IPS-20b (cell line): ENCODE data around the gene ACSM4.
"Not testable (repeated sequence)": the region's sequence is repeated elsewhere in the genome, so short reads cannot be mapped to it uniquely, and the experiment has no call there.

Source experiments
- H3K27ac ChIP-seq: one replicate; pipeline ENCODE4 v1.5.1; 2013; ENCODE audit warnings: low read length
- H3K27me3 ChIP-seq: 2 replicates; pipeline ENCODE4 v1.6.1; 2013; ENCODE audit warnings: mild to moderate bottlenecking, low read length, inconsistent platforms; ENCODE audit not compliant: insufficient read depth
- H3K36me3 ChIP-seq: 2 replicates; pipeline ENCODE4 v1.6.1; 2013; ENCODE audit warnings: low read depth, mild to moderate bottlenecking, inconsistent platforms, low read length, moderate library complexity; ENCODE audit not compliant: insufficient read depth
- H3K4me1 ChIP-seq: 2 replicates; pipeline ENCODE4 v1.6.1; 2013; ENCODE audit warnings: mild to moderate bottlenecking, control low read depth, inconsistent platforms, low read length, moderate library complexity; ENCODE audit not compliant: insufficient read depth
- H3K4me3 ChIP-seq: 2 replicates; pipeline ENCODE4 v1.5.1; 2013; ENCODE audit warnings: mild to moderate bottlenecking, low read length, inconsistent platforms
- H3K9ac ChIP-seq: 2 replicates; pipeline ENCODE4 v1.6.1; 2013; ENCODE audit warnings: low read depth, mild to moderate bottlenecking, inconsistent platforms, low read length, moderate library complexity
- H3K9me3 ChIP-seq: 2 replicates; pipeline ENCODE4 v1.6.1; 2013; ENCODE audit warnings: mild to moderate bottlenecking, low read depth, low read length, inconsistent platforms; ENCODE audit not compliant: insufficient read depth

ACSM4 gene, protein sequence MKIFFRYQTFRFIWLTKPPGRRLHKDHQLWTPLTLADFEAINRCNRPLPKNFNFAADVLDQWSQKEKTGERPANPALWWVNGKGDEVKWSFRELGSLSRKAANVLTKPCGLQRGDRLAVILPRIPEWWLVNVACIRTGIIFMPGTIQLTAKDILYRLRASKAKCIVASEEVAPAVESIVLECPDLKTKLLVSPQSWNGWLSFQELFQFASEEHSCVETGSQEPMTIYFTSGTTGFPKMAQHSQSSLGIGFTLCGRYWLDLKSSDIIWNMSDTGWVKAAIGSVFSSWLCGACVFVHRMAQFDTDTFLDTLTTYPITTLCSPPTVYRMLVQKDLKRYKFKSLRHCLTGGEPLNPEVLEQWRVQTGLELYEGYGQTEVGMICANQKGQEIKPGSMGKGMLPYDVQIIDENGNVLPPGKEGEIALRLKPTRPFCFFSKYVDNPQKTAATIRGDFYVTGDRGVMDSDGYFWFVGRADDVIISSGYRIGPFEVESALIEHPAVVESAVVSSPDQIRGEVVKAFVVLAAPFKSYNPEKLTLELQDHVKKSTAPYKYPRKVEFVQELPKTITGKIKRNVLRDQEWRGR

GRCh38 chr12:7303772-7304171 is at the start of gene ACSM4:
ACSM4 (plus strand) TSS chr12:7304072; CDS start chr12:7304332, 260 bp downstream.
- H3K36me3 ChIP-seq, result no peaks in the 10 kb centered on the region
- no peak within 1 kb of the TSS for H3K27ac ChIP-seq
- peaks cover 7% of the 10 kb centered on the region for H3K4me1 ChIP-seq
- H3K9ac ChIP-seq, result no peak within 1 kb of the TSS
- H3K9me3 ChIP-seq, result no peaks in the 10 kb centered on the region
- no peak within 1 kb of the TSS for H3K4me3 ChIP-seq
- H3K27me3 ChIP-seq, result no peaks in the 10 kb centered on the region

DNA sequence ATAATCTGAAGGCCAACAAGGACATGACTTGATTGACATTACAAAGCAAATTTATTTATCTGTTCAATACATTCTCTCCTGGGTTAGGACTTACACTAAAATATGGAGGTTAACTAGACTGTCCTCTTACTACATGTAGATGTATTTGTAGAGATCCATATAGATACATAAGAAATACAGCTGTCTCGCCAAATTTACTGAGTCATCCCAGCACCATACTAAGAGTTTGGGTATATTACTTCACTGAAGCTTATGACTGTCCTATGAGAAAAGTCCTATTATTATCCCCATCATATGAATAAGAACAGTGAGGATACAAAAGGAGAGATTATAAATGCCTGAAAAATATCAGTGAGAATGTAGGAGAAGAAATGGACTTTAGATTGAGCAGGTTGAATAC is 44.8 kb upstream of the ACSM4 start:
- H3K36me3 ChIP-seq, result no peaks in the 10 kb centered on the region
- no peaks in the 10 kb centered on the region for H3K9me3 ChIP-seq
- H3K27ac ChIP-seq, result no peak overlapping the region
- no peaks in the 10 kb centered on the region for H3K4me1 ChIP-seq
- no peaks in the 10 kb centered on the region for H3K27me3 ChIP-seq
- no peak overlapping the region for H3K9ac ChIP-seq
- no peak overlapping the region for H3K4me3 ChIP-seq

DNA sequence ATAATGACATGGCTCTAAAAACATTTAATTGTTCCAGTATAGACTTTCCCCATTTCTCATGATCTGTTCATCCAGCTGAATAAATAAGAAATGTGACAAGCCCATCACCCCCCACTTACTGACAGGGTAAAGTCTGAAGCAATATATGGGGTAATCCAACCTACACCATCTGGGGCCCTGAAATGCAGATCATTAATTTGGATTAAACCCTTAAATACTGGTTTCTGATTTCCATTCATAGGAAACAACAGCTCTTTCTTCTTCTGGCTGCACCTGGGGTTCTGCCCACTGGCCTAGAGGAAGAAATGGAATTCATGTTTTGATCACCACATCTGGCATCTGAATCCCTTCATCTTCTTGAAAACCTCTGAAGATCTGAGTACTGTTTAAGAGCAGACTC is 39.3 kb upstream of the ACSM4 start:
- no peaks in the 10 kb centered on the region for H3K27me3 ChIP-seq
- H3K9me3 ChIP-seq, result no peaks in the 10 kb centered on the region
- no peaks in the 10 kb centered on the region for H3K4me1 ChIP-seq
- H3K4me3 ChIP-seq, result no peak overlapping the region
- H3K36me3 ChIP-seq, result no peaks in the 10 kb centered on the region
- no peak overlapping the region for H3K9ac ChIP-seq
- H3K27ac ChIP-seq, result no peak overlapping the region

DNA sequence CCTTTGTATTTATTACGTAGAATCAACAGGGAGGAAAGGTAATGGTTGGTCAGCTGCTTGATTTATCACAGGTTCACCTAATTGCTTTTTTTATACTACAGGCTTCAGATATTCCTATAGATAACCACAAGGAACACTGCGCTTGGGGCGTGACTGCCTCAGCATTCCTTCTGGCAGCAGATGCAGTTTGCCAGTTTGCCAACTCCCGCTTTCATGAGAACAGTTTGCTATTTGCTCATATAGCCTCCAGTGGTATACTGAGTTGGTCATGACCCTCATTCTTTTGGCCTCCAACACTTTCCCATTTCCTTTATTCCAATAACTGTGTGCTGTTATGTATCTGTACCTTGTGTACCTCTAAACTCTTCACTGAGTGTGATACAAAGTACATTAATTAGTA is 38.6 kb upstream of the ACSM4 start:
- Histone ChIP-seq H3K36me3 (no peaks in the 10 kb centered on the region), H3K9ac (no peak overlapping the region), H3K27ac (no peak overlapping the region), H3K4me1 (no peaks in the 10 kb centered on the region), H3K9me3 (no peaks in the 10 kb centered on the region), H3K4me3 (no peak overlapping the region), H3K27me3 (no peaks in the 10 kb centered on the region)

DNA sequence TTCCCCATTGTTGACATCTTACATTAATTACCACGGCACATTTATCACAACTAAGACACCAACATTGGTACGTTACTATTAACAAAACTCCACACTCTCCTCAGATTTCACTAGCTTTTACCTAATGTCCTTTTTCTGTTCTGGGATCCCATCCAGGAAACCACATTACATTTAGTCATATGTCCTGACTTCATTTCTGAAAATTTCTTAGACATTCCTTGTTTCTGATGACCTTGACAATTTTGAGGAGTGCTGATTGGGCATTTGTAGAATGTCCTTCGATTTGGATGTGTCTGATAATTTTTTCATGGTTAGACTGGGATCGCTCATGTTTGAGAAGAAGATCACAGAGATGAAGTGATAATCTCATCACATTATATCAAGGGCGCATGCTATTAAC is 34.6 kb upstream of the ACSM4 start:
- Histone ChIP-seq H3K9me3 (no peaks in the 10 kb centered on the region), H3K36me3 (no peaks in the 10 kb centered on the region), H3K4me1 (no peaks in the 10 kb centered on the region), H3K9ac (no peak overlapping the region), H3K4me3 (no peak overlapping the region), H3K27me3 (no peaks in the 10 kb centered on the region), H3K27ac (no peak overlapping the region)

- Histone ChIP-seq H3K36me3 (no peaks in the 10 kb centered on the region), H3K9me3 (no peaks in the 10 kb centered on the region), H3K27ac (no peak overlapping the region), H3K4me3 (no peak overlapping the region), H3K27me3 (no peaks in the 10 kb centered on the region), H3K9ac (no peak overlapping the region), H3K4me1 (no peaks in the 10 kb centered on the region)
Observed at GRCh38 chr12:7271893-7272514, 31.9 kb upstream of the ACSM4 start.

GRCh38 chr12:7275482-7275881 is 28.4 kb upstream of the ACSM4 start:
- not testable (repeated sequence) for H3K27me3 ChIP-seq, H3K4me3 ChIP-seq, H3K9ac ChIP-seq, H3K4me1 ChIP-seq, H3K27ac ChIP-seq, H3K9me3 ChIP-seq, H3K36me3 ChIP-seq

- Histone ChIP-seq H3K4me3 (0 out of 2 replicates have a peak overlapping the region, but pooled peaks have one; percentile 6), H3K36me3 (no peaks in the 10 kb centered on the region), H3K4me1 (peaks cover 21% of the 10 kb centered on the region; the same call in 1 of the 2 replicates), H3K27ac (no peak overlapping the region), H3K27me3 (no peaks in the 10 kb centered on the region), H3K9me3 (peaks cover 21% of the 10 kb centered on the region), H3K9ac (no peak overlapping the region)
Observed at GRCh38 chr12:7282844-7283243, 21.0 kb upstream of the ACSM4 start.

DNA sequence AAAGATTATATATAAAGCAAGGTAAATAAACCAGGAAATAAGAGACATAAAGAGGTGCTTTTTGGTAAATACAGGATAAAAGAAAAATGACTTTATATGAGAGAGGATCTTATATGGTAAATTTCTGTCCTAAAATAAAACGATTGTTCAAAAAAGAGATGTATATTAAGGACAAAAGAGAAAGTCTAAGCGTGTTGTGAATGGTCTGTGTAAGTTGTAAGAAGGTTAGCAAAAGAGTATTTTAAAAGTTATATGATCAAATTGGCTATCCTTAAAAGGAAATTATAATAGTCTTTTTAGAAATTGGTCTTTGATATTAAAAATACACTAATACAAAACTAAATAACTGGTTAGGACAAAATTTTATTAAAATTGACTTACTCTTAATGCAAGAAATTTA is 14.1 kb upstream of the ACSM4 start:
- no peak overlapping the region for H3K27ac ChIP-seq
- H3K4me1 ChIP-seq, result peaks cover 3% of the 10 kb centered on the region; the same call in 1 of the 2 replicates
- peaks cover 57% of the 10 kb centered on the region for H3K9me3 ChIP-seq
- H3K36me3 ChIP-seq, result no peaks in the 10 kb centered on the region
- H3K4me3 ChIP-seq, result no peak overlapping the region
- H3K9ac ChIP-seq, result no peak overlapping the region
- no peaks in the 10 kb centered on the region for H3K27me3 ChIP-seq

DNA sequence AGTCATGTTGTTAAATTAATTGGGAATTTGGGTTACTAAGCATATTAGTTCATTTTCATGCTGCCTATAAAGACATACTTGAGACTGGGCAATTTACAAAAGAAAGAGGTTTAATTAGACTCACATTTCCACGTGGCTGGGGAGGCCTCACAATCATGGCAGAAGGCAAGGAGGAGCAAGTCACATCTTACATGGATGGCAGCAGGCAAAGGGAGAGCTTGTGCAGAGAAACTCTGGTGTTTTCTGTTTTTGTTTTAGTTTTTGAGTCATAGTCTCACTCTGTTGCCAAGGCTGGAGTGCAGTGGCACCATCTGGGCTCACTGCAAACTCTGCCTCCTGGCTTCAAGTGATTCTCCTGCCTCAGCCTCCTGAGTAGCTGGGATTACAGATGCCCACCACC is 13.3 kb upstream of the ACSM4 start:
- H3K27ac ChIP-seq, result not testable (repeated sequence)

GRCh38 chr12:7292300-7292699 is 11.6 kb upstream of the ACSM4 start:
- Histone ChIP-seq H3K9ac (no peak overlapping the region), H3K27ac (no peak overlapping the region), H3K36me3 (no peaks in the 10 kb centered on the region), H3K9me3 (peaks cover 41% of the 10 kb centered on the region), H3K27me3 (no peaks in the 10 kb centered on the region), H3K4me3 (no peak overlapping the region), H3K4me1 (peaks cover 24% of the 10 kb centered on the region; the same call in 1 of the 2 replicates)

More for the DNA sequence above, 13.3 kb upstream of the ACSM4 start:
- H3K4me1 ChIP-seq, result peaks cover 11% of the 10 kb centered on the region; the same call in 1 of the 2 replicates
- H3K27me3 ChIP-seq, H3K9ac ChIP-seq, H3K4me3 ChIP-seq, H3K36me3 ChIP-seq: not testable (repeated sequence)
- peaks cover 52% of the 10 kb centered on the region for H3K9me3 ChIP-seq

DNA sequence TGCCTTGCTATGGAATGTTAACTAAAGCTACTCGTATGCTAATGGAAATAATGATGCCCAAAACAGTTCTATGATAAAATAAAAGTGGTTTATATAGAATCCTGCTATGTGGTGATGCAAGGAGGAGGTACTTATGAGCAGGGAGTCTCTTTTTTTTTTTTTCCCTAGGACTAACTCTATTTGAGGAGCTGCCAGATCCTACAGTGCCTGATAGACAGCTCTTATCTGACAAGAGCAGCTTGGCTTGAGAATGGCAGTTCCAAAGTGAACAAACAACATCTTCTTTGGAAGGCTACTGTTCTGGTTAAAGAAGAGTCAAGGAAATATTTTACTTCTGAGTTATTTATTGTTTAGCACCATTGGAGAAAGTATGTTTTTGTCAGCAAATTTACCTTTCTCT is 10.2 kb upstream of the ACSM4 start:
- H3K9me3 ChIP-seq, result peaks cover 29% of the 10 kb centered on the region

More for the DNA sequence above, 10.2 kb upstream of the ACSM4 start:
- H3K27ac ChIP-seq, result no peak overlapping the region
- peaks cover 28% of the 10 kb centered on the region; the same call in 1 of the 2 replicates for H3K4me1 ChIP-seq
- no peak overlapping the region for H3K9ac ChIP-seq
- H3K36me3 ChIP-seq, result no peaks in the 10 kb centered on the region
- no peaks in the 10 kb centered on the region for H3K27me3 ChIP-seq
- H3K4me3 ChIP-seq, result no peak overlapping the region
